HCT116 (cell line): ENCODE data around the gene CCDC157. TPM values are rescaled to one million over a fixed set of nuclear protein-coding genes. Genes with fewer than 3 reads are reported as not detected.

Experiments used
- ATAC-seq: fragments of 200-7000 bp; cut with Tn5 transposase; 2 replicates; pipeline ENCODE4 v1.9.1; 2020; ENCODE audit warnings: mild to moderate bottlenecking, moderate library complexity
- BruUV-seq: library from RNA; stranded (reverse); fragments of 400-500 nt; replicated peaks from 2 replicates; lab custom pipeline; 2021; lab: Mats Ljungman, UMichigan
- CTCF ChIA-PET: fragments of 300-600 bp; sonication (Branson Sonifier 250); formaldehyde crosslinking; loops from one replicate; lab custom pipeline; 2021; ENCODE audit warnings: antibody characterized with exemption; lab: Charles Lee
- POLR2A ChIA-PET: fragments of 300-600, 350-600 bp; sonication (Branson Sonifier 250); formaldehyde crosslinking; loops from one replicate; lab custom pipeline; 2021; ENCODE audit warnings: antibody characterized with exemption; lab: Charles Lee
- RAD21 ChIA-PET, 2 experiments: fragments of 300-600 bp; sonication (Branson Sonifier 250); formaldehyde crosslinking; loops; one replicate each; lab custom pipeline; 2023; ENCODE audit warnings: low total read pairs in 2 of 2; ENCODE audit not compliant: uncharacterized antibody in 2 of 2, unreplicated experiment in 2 of 2, low non-redundant PET in 1 of 2; lab: Charles Lee
- DNase-seq: peaks from one replicate; pipeline ENCODE4 v3.0.0-alpha.2; 2010; ENCODE audit warnings: low read depth, low spot score
- H2AFZ ChIP-seq: fragments of 200-600 bp; shearing (Covaris generic), sonication (generic); 2 replicates; pipeline ENCODE4 v1.6.1; 2017; ENCODE audit warnings: low read depth, mixed run types, mixed read lengths, antibody characterized with exemption, low read length; ENCODE audit not compliant: poor library complexity, severe bottlenecking
- H3K27ac ChIP-seq: 2 replicates; pipeline ENCODE4 v1.5.1; 2012; ENCODE audit warnings: low read depth, low read length
- H3K27me3 ChIP-seq: fragments of 200-600 bp; sonication (generic); 2 replicates; pipeline ENCODE4 v1.6.1; 2016; ENCODE audit warnings: mixed run types, low read length, mixed read lengths; ENCODE audit not compliant: insufficient read depth
- H3K36me3 ChIP-seq, 2 experiments: fragments of 200-500 bp in 1 of 2; fragments of 200-600 bp in 1 of 2; sonication (Bioruptor generic) in 1 of 2; sonication (generic) in 1 of 2; 2 replicates each; pipeline versions ENCODE4 v1.5.1 to v1.6.1; 2014 to 2016; ENCODE audit warnings: low read length in 2 of 2, inconsistent platforms in 1 of 2, mixed read lengths in 1 of 2, mixed run types in 1 of 2; ENCODE audit not compliant: insufficient read depth in 2 of 2, control insufficient read depth in 1 of 2
- H3K4me1 ChIP-seq, 2 experiments: fragments of 200-600 bp in 1 of 2; sonication (generic) in 1 of 2; 2 replicates each; pipeline versions ENCODE4 v1.5.1 to v1.6.1; 2012 to 2017; ENCODE audit warnings: low read length in 2 of 2, inconsistent platforms in 1 of 2, mild to moderate bottlenecking in 1 of 2, mixed read lengths in 1 of 2, mixed run types in 1 of 2, moderate library complexity in 1 of 2; ENCODE audit not compliant: insufficient read depth in 2 of 2, control insufficient read depth in 1 of 2
- H3K4me2 ChIP-seq: fragments of 200-600 bp; sonication (generic); 2 replicates; pipeline ENCODE4 v1.6.1; 2017; ENCODE audit warnings: mixed run types, low read length, mixed read lengths
- H3K4me3 ChIP-seq, 2 experiments: fragments of 200-600 bp in 1 of 2; sonication (generic) in 1 of 2; replicated peaks in 1 of 2; 2 replicates each; pipeline ENCODE4 v1.5.1; 2011 to 2016; ENCODE audit warnings: low read length in 2 of 2, control low read depth in 1 of 2, low read depth in 1 of 2, mild to moderate bottlenecking in 1 of 2, mixed read lengths in 1 of 2, mixed run types in 1 of 2
- H3K79me2 ChIP-seq: fragments of 200-600 bp; sonication (generic); 2 replicates; pipeline ENCODE4 v1.6.1; 2017; ENCODE audit warnings: mild to moderate bottlenecking, mixed run types, low read length, moderate library complexity, mixed read lengths; ENCODE audit not compliant: insufficient read depth
- H3K9ac ChIP-seq: fragments of 200-600 bp; sonication (generic); 2 replicates; pipeline ENCODE4 v1.6.1; 2016; ENCODE audit warnings: low read length, mixed read lengths
- H3K9me2 ChIP-seq: fragments of 200-600 bp; sonication (generic), shearing (Covaris generic); 2 replicates; pipeline ENCODE4 v1.6.1; 2017; ENCODE audit warnings: mixed run types, mild to moderate bottlenecking, moderate library complexity; ENCODE audit not compliant: insufficient read depth
- H3K9me3 ChIP-seq, 2 experiments: fragments of 200-500 bp in 1 of 2; fragments of 200-600 bp in 1 of 2; sonication (Bioruptor generic) in 1 of 2; sonication (generic) in 1 of 2; 2 replicates each; pipeline ENCODE4 v1.6.1; 2014 to 2017; ENCODE audit warnings: low read length in 2 of 2, mixed read lengths in 2 of 2, inconsistent platforms in 1 of 2, low read depth in 1 of 2, mild to moderate bottlenecking in 1 of 2, mixed run types in 1 of 2, moderate library complexity in 1 of 2; ENCODE audit not compliant: control insufficient read depth in 1 of 2, insufficient read depth in 1 of 2
- H4K20me1 ChIP-seq: fragments of 200-600 bp; sonication (generic), shearing (Covaris generic); 2 replicates; pipeline ENCODE4 v1.6.1; 2017; ENCODE audit warnings: mixed run types, mild to moderate bottlenecking, moderate library complexity; ENCODE audit not compliant: insufficient read depth
- CBX3 ChIP-seq: IDR thresholded peaks from 2 replicates; pipeline ENCODE4 v1.6.1; 2012; ENCODE audit warnings: low read depth
- EGR1 ChIP-seq: IDR thresholded peaks from 2 replicates; pipeline ENCODE4 v1.6.1; 2012; ENCODE audit warnings: low read depth
- ELF1 ChIP-seq: IDR thresholded peaks from 2 replicates; pipeline ENCODE4 v1.6.1; 2012; ENCODE audit warnings: low read depth, borderline replicate concordance
- EZH2 ChIP-seq: fragments of 200-600 bp; sonication (generic); IDR thresholded peaks from 2 replicates; pipeline ENCODE4 v1.6.1; 2017; ENCODE audit warnings: antibody characterized with exemption, mixed run types
- EZH2phosphoT487 ChIP-seq: fragments of 200-600 bp; IDR thresholded peaks from 2 replicates; pipeline ENCODE4 v1.6.1; 2018; ENCODE audit warnings: antibody characterized with exemption, borderline replicate concordance
- FOSL1 ChIP-seq: IDR thresholded peaks from 2 replicates; pipeline ENCODE4 v1.6.1; 2012; ENCODE audit warnings: low read depth
- JUND ChIP-seq: IDR thresholded peaks from 2 replicates; pipeline ENCODE4 v1.6.1; 2012
- POLR2A ChIP-seq: IDR thresholded peaks from 2 replicates; pipeline ENCODE4 v1.7.0; 2011; ENCODE audit warnings: borderline replicate concordance; ENCODE audit not compliant: insufficient read depth, insufficient read length; ENCODE audit errors: extremely low read depth
- POLR2AphosphoS5 ChIP-seq: IDR thresholded peaks from 2 replicates; pipeline ENCODE4 v1.6.1; 2011; ENCODE audit warnings: mild to moderate bottlenecking, low read depth, low read length, moderate library complexity
- REST ChIP-seq: IDR thresholded peaks from 2 replicates; pipeline ENCODE4 v1.6.1; 2012; ENCODE audit warnings: low read depth
- SIN3A ChIP-seq: IDR thresholded peaks from 2 replicates; pipeline ENCODE4 v1.6.1; 2012; ENCODE audit warnings: low read depth
- SP1 ChIP-seq: IDR thresholded peaks from 2 replicates; pipeline ENCODE4 v1.6.1; 2012; ENCODE audit warnings: low read depth
- SRF ChIP-seq: IDR thresholded peaks from 2 replicates; pipeline ENCODE4 v1.6.1; 2012; ENCODE audit warnings: low read depth
- TCF7L2 ChIP-seq: IDR thresholded peaks from 2 replicates; pipeline ENCODE4 v1.7.0; 2011; ENCODE audit warnings: borderline replicate concordance, inconsistent platforms; ENCODE audit not compliant: insufficient read depth, insufficient read length; ENCODE audit errors: extremely low read depth
- YY1 ChIP-seq: IDR thresholded peaks from 2 replicates; pipeline ENCODE4 v1.6.1; 2011; ENCODE audit warnings: low read length, low read depth, moderate library complexity, mild to moderate bottlenecking; ENCODE audit not compliant: insufficient replicate concordance; ENCODE audit errors: extremely low read depth
- ZFX ChIP-seq: fragments of 450-650 bp; IDR thresholded peaks from 2 replicates; pipeline ENCODE4 v1.6.1; 2017
- ZNF274 ChIP-seq: fragments of 200-500 bp; sonication (Bioruptor generic); IDR thresholded peaks from 2 replicates; pipeline ENCODE4 v1.6.1; 2014; ENCODE audit warnings: mild to moderate bottlenecking, low read depth, low read length, inconsistent platforms
- intact Hi-C: fragments of 100-400 bp; cut with micrococcal nuclease; formaldehyde crosslinking; loops from 2 replicates; pipeline ENCODE4 v1.10.0; 2022
- total RNA-seq: library from RNA; stranded (reverse); gene quantifications from one replicate; pipeline ENCODE4 v1.2.1, GENCODE V29; 2021; ENCODE audit not compliant: unreplicated experiment
- TF ChIP-seq, protein P1 (sequence below): IDR thresholded peaks from 2 replicates; pipeline ENCODE4 v1.6.1; 2012
- TF ChIP-seq, protein P2 (sequence below): IDR thresholded peaks from 2 replicates; pipeline ENCODE4 v1.6.1; 2012
- TF ChIP-seq, protein P3 (sequence below): IDR thresholded peaks from 2 replicates; pipeline ENCODE4 v1.6.1; 2011; ENCODE audit warnings: mild to moderate bottlenecking, low read length, moderate library complexity; ENCODE audit not compliant: insufficient replicate concordance; ENCODE audit errors: extremely low read depth

The CCDC157 gene
- total RNA-seq, 1 experiment from 2014 or later = 2.1 TPM

DNA sequence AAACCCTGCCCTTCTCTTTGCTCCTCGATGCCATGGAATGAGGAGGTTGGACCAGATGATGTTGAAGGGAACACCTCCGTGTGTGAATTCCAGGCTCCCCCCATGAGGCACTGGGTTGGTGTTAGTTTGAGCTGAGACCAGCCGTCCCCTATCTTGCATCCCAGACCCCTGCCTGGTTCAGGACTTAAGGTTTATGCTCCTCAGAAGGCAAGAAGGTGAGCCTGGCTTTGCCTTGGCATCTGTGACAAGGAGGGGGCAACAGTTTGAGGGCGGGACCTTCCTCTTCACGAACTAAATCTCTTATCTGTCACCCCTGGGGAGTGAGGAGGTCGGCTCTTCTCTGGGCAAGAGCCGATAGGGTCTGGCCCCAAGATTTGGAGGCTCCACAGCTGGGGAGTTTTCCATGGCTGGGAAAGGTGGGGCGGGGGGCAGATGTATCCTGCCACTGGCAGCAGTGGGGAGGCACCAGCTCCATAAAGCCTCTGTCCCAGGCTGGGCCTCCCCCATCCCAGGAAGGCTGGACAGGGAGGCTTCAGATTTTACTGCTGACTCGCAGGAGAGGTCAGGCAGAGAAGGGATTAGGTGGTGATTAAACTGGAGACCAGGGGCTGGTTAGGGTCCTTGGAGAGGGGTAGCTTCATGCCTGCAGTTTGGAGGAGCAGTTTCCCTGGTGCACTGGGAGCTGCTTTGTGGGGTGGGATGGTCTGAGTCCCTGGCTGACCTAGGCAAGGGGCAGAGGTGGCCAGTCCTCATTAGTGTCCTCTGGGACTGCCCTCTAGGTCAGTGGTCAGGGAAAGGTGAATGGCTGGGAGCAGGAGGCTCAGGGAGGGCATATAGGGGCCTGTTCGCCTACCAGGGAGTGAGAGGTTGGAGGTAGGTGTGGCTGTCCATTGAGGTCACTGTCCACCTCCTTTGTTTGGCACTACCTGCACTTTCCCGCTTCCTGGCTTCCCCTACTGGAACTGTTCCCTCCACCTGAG lies 41.1 kb downstream of the CCDC157 start:
- Histone ChIP-seq H3K4me1 (peaks cover 19 to 48% of the 10 kb centered on the region in 2 experiments; a peak in 3 of 4 replicates), H3K79me2 (peaks cover 42% of the 10 kb centered on the region), H3K4me3 (peak overlapping the region; percentile 80 to 94), H3K4me2 (peak overlapping the region; percentile 98), H3K9me2 (no peaks in the 10 kb centered on the region), H3K9ac (peak overlapping the region; percentile 91), H3K36me3 (peaks cover 0 to 19% of the 10 kb centered on the region in 2 experiments; a peak in 2 of 4 replicates), H2AFZ (no peak overlapping the region), H3K27me3 (no peaks in the 10 kb centered on the region), H3K27ac (peak overlapping the region; percentile 57), H4K20me1 (no peaks in the 10 kb centered on the region), H3K9me3 (no peaks in the 10 kb centered on the region)
- CTCF ChIA-PET = interaction anchor here (1.0 to 2.6 kb wide), 3 partner anchors 10 to 26 kb away, joined by 3 to 14 read pairs (median 6); partner anchors contain the start of gene RNF215
- intact Hi-C loops = no loop called here
- TF ChIP-seq, protein P1, sequence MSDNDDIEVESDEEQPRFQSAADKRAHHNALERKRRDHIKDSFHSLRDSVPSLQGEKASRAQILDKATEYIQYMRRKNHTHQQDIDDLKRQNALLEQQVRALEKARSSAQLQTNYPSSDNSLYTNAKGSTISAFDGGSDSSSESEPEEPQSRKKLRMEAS = no peak
- TF ChIP-seq SIN3A = no peak
- TF ChIP-seq ZNF274 = no peak
- no peak for TF ChIP-seq SRF
- TF ChIP-seq CBX3 = no peak
- no peak for TF ChIP-seq EGR1
- TF ChIP-seq TCF7L2 = no peak
- TF ChIP-seq SP1 = no peak
- no peak for TF ChIP-seq REST
- no peak for TF ChIP-seq FOSL1
- TF ChIP-seq YY1 = no peak
- TF ChIP-seq ELF1 = no peak
- TF ChIP-seq, protein P2, sequence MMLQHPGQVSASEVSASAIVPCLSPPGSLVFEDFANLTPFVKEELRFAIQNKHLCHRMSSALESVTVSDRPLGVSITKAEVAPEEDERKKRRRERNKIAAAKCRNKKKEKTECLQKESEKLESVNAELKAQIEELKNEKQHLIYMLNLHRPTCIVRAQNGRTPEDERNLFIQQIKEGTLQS = no peak
- no peak for TF ChIP-seq EZH2phosphoT487
- TF ChIP-seq JUND = no peak
- TF ChIP-seq EZH2 = no peak
- TF ChIP-seq, protein P3, sequence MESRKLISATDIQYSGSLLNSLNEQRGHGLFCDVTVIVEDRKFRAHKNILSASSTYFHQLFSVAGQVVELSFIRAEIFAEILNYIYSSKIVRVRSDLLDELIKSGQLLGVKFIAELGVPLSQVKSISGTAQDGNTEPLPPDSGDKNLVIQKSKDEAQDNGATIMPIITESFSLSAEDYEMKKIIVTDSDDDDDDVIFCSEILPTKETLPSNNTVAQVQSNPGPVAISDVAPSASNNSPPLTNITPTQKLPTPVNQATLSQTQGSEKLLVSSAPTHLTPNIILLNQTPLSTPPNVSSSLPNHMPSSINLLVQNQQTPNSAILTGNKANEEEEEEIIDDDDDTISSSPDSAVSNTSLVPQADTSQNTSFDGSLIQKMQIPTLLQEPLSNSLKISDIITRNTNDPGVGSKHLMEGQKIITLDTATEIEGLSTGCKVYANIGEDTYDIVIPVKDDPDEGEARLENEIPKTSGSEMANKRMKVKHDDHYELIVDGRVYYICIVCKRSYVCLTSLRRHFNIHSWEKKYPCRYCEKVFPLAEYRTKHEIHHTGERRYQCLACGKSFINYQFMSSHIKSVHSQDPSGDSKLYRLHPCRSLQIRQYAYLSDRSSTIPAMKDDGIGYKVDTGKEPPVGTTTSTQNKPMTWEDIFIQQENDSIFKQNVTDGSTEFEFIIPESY = no peak
- no peak for TF ChIP-seq POLR2AphosphoS5
- TF ChIP-seq POLR2A = no peak
- TF ChIP-seq ZFX = no peak
- RAD21 ChIA-PET = interaction anchor here in 1 of 2 experiments (1.9 kb wide), 1 partner anchor 26 kb away, joined by 5 read pairs; no protein-coding TSS in a partner anchor
- DNase-seq (no peak), ATAC-seq (peak; percentile 16)
- POLR2A ChIA-PET = interaction anchor here (0.7 to 4.2 kb wide), 5 partner anchors 8 to 110 kb away, joined by 3 to 40 read pairs (median 4); partner anchors contain the start of genes CCDC157, MTFP1 and SF3A1
- no TSS peak for BruUV-seq
